HEK293 (cell line): Measurements from ENCODE around the gene ZNF324.

ENCODE experiments used
- GLIS2 ChIP-seq: fragments of 450-650 bp; formaldehyde crosslinking; IDR thresholded peaks from 2 replicates; pipeline ENCODE4 v1.5.1; 2016; ENCODE audit warnings: missing biosample characterization, missing genetic modification characterization
- HOXC10 ChIP-seq: sonication (generic); formaldehyde crosslinking; IDR thresholded peaks from 2 replicates; pipeline ENCODE4 v1.8.1; 2023; ENCODE audit warnings: mild to moderate bottlenecking, missing genetic modification reagents
- RBAK ChIP-seq: fragments of 450-650 bp; formaldehyde crosslinking; IDR thresholded peaks from 2 replicates; pipeline ENCODE4 v1.5.1; 2016; ENCODE audit warnings: missing biosample characterization, missing genetic modification characterization
- SCRT2 ChIP-seq: fragments of 450-650 bp; formaldehyde crosslinking; IDR thresholded peaks from 2 replicates; pipeline ENCODE4 v1.5.1; 2016; ENCODE audit warnings: missing biosample characterization, missing genetic modification characterization
- SP7 ChIP-seq: fragments of 450-650 bp; formaldehyde crosslinking; IDR thresholded peaks from 2 replicates; pipeline ENCODE4 v1.5.1; 2016; ENCODE audit warnings: missing biosample characterization, missing genetic modification characterization
- TSHZ1 ChIP-seq: fragments of 450-650 bp; formaldehyde crosslinking; IDR thresholded peaks from 2 replicates; pipeline ENCODE4 v1.5.1; 2016; ENCODE audit warnings: missing biosample characterization, missing genetic modification characterization, borderline replicate concordance
- ZBTB44 ChIP-seq: fragments of 450-650 bp; IDR thresholded peaks from 2 replicates; pipeline ENCODE4 v1.5.1; 2018; ENCODE audit warnings: missing biosample characterization, mild to moderate bottlenecking, missing genetic modification characterization
- ZBTB7A ChIP-seq: fragments of 450-650 bp; formaldehyde crosslinking; IDR thresholded peaks from 2 replicates; pipeline ENCODE4 v1.5.1; 2016; ENCODE audit warnings: low read depth, missing biosample characterization, missing genetic modification characterization
- ZFP37 ChIP-seq: fragments of 450-650 bp; formaldehyde crosslinking; IDR thresholded peaks from 2 replicates; pipeline ENCODE4 v1.5.1; 2016; ENCODE audit warnings: missing biosample characterization, missing genetic modification characterization
- ZFP41 ChIP-seq: fragments of 450-650 bp; formaldehyde crosslinking; IDR thresholded peaks from 2 replicates; pipeline ENCODE4 v1.5.1; 2016; ENCODE audit warnings: missing biosample characterization, missing genetic modification characterization, borderline replicate concordance
- ZFP69B ChIP-seq: fragments of 450-650 bp; formaldehyde crosslinking; IDR thresholded peaks from 2 replicates; pipeline ENCODE4 v1.5.1; 2016; ENCODE audit warnings: missing biosample characterization, missing genetic modification characterization
- ZNF169 ChIP-seq: fragments of 450-650 bp; formaldehyde crosslinking; IDR thresholded peaks from 2 replicates; pipeline ENCODE4 v1.5.1; 2016; ENCODE audit warnings: missing biosample characterization, missing genetic modification characterization
- ZNF174 ChIP-seq: fragments of 450-650 bp; formaldehyde crosslinking; IDR thresholded peaks from 2 replicates; pipeline ENCODE4 v1.5.0; 2017; ENCODE audit warnings: missing biosample characterization, mild to moderate bottlenecking, missing genetic modification characterization
- ZNF2 ChIP-seq: fragments of 450-650 bp; formaldehyde crosslinking; IDR thresholded peaks from 2 replicates; pipeline ENCODE4 v1.5.1; 2016; ENCODE audit warnings: missing biosample characterization, missing genetic modification characterization
- ZNF239 ChIP-seq: fragments of 450-650 bp; formaldehyde crosslinking; IDR thresholded peaks from 2 replicates; pipeline ENCODE4 v1.5.1; 2016; ENCODE audit warnings: missing biosample characterization, missing genetic modification characterization
- ZNF248 ChIP-seq: fragments of 450-650 bp; formaldehyde crosslinking; IDR thresholded peaks from 2 replicates; pipeline ENCODE4 v1.5.1; 2017; ENCODE audit warnings: missing biosample characterization, missing genetic modification characterization
- ZNF335 ChIP-seq: fragments of 450-650 bp; formaldehyde crosslinking; conservative IDR thresholded peaks from 2 replicates; pipeline ENCODE4 v1.5.1; 2016; ENCODE audit warnings: missing biosample characterization, missing genetic modification characterization
- ZNF449 ChIP-seq: fragments of 450-650 bp; formaldehyde crosslinking; IDR thresholded peaks from 2 replicates; pipeline ENCODE4 v1.5.1; 2017; ENCODE audit warnings: missing biosample characterization, mild to moderate bottlenecking, missing genetic modification characterization, moderate library complexity
- ZNF518A ChIP-seq: fragments of 450-650 bp; formaldehyde crosslinking; conservative IDR thresholded peaks from 2 replicates; pipeline ENCODE4 v1.5.1; 2016; ENCODE audit warnings: low read depth, missing biosample characterization, missing genetic modification characterization
- ZNF544 ChIP-seq: fragments of 450-650 bp; formaldehyde crosslinking; IDR thresholded peaks from 2 replicates; pipeline ENCODE4 v1.5.0; 2017; ENCODE audit warnings: missing biosample characterization, missing genetic modification characterization
- ZNF548 ChIP-seq: fragments of 450-650 bp; formaldehyde crosslinking; IDR thresholded peaks from 2 replicates; pipeline ENCODE4 v1.5.1; 2016; ENCODE audit warnings: missing biosample characterization, missing genetic modification characterization
- ZNF621 ChIP-seq: fragments of 450-650 bp; formaldehyde crosslinking; IDR thresholded peaks from 2 replicates; pipeline ENCODE4 v1.5.1; 2017; ENCODE audit warnings: missing biosample characterization, missing genetic modification characterization
- ZNF76 ChIP-seq: fragments of 450-650 bp; formaldehyde crosslinking; IDR thresholded peaks from 2 replicates; pipeline ENCODE4; 2016; ENCODE audit warnings: low read depth, missing biosample characterization, missing genetic modification characterization, borderline replicate concordance
- ZNF843 ChIP-seq: fragments of 450-650 bp; formaldehyde crosslinking; IDR thresholded peaks from 2 replicates; pipeline ENCODE4 v1.5.1; 2016; ENCODE audit warnings: missing biosample characterization, missing genetic modification characterization
- ZSCAN16 ChIP-seq: fragments of 450-650 bp; formaldehyde crosslinking; IDR thresholded peaks from 2 replicates; pipeline ENCODE4 v1.5.1; 2016; ENCODE audit warnings: missing biosample characterization, missing genetic modification characterization

ZNF324 gene

GRCh38 chr19:58519355-58520256 is 52.7 kb downstream of the ZNF324 start, which contains the start of gene ZBTB45 (continued):
- TF ChIP-seq ZBTB44 (tag by site-specific recombination) (peak; percentile 52; the same call in 1 of the 2 replicates), ZNF621 (tag by site-specific recombination) (no peak), ZNF518A (tag by site-specific recombination) (peak; percentile 92), ZBTB7A (tag by site-specific recombination) (peak; percentile 98), ZNF174 (tag by site-specific recombination) (no peak), SP7 (tag by site-specific recombination) (peak; percentile 96), ZFP37 (tag by site-specific recombination) (peak; percentile 98), ZFP69B (tag by site-specific recombination) (peak; percentile 91), SCRT2 (peak; percentile 71), ZNF239 (tag by site-specific recombination) (peak; percentile 88), ZNF248 (tag by site-specific recombination) (no peak), ZNF843 (tag by site-specific recombination) (peak; percentile 87), TSHZ1 (peak; percentile 64; the same call in 1 of the 2 replicates), RBAK (tag by site-specific recombination) (peak; percentile 17; the same call in 1 of the 2 replicates), ZSCAN16 (tag by site-specific recombination) (peak; percentile 12; the same call in 1 of the 2 replicates), ZNF449 (tag by site-specific recombination) (peak; percentile 75), ZNF544 (tag by site-specific recombination) (no peak), ZNF76 (tag by site-specific recombination) (peak; percentile 90), ZNF2 (tag by site-specific recombination) (peak; percentile 99), GLIS2 (tag by site-specific recombination) (peak; percentile 85), ZNF548 (tag by site-specific recombination) (peak; percentile 29; the same call in 1 of the 2 replicates), ZNF335 (tag by site-specific recombination) (peak; percentile 96), ZFP41 (tag by site-specific recombination) (no peak), ZNF169 (tag by site-specific recombination) (no peak), HOXC10 (CRISPR knock-in tag) (peak; percentile 100)
